Peyer's patch (tissue), 4 donors: ENCODE results near the gene BLMH. TPM values are rescaled to one million over a fixed set of nuclear protein-coding genes. Genes with fewer than 3 reads are reported as not detected.

ENCODE experiments used
- DNase-seq, 3 donors: peaks; one replicate each; pipeline ENCODE4 v3.0.0-alpha.2; 2017 to 2019
- H3K27ac ChIP-seq, 4 donors: fragments of 200-600 bp; sonication (generic); one replicate each; pipeline ENCODE4 v1.5.1; 2016 to 2019
- H3K27me3 ChIP-seq, 2 donors: fragments of 200-600 bp; sonication (generic); one replicate each; pipeline ENCODE4 v1.5.1; 2019
- H3K36me3 ChIP-seq, 3 donors: fragments of 200-600 bp; sonication (generic); one replicate each; pipeline ENCODE4 v1.5.1; 2016 to 2019
- H3K4me1 ChIP-seq, 4 donors: fragments of 200-600 bp; sonication (generic); one replicate each; pipeline ENCODE4 v1.5.1; 2016 to 2019
- H3K4me3 ChIP-seq, 4 donors: fragments of 200-600 bp; sonication (generic); 1 replicate in 3 of 4; 2 replicates in 1 of 4; pipeline ENCODE4 v1.5.1; 2016 to 2019; ENCODE audit warnings: mild to moderate bottlenecking in 1 of 4
- H3K9me3 ChIP-seq, 4 donors: fragments of 200-600 bp; sonication (generic); one replicate each; pipeline ENCODE4 v1.5.1; 2016 to 2019; ENCODE audit warnings: mild to moderate bottlenecking in 1 of 4
- CTCF ChIP-seq, 6 experiments: fragments of 450-650 bp in 4 of 6; fragments of 200-600 bp in 2 of 6; sonication (generic) in 1 of 6; IDR thresholded peaks; one replicate each; pipeline ENCODE4 v1.5.1; 2017 to 2019; ENCODE audit warnings: antibody characterized with exemption in 6 of 6, mild to moderate bottlenecking in 3 of 6, moderate library complexity in 1 of 6
- POLR2A ChIP-seq, 2 donors: fragments of 450-650 bp; IDR thresholded peaks; one replicate each; pipeline ENCODE4 v1.5.1; 2017; ENCODE audit warnings: antibody characterized with exemption in 2 of 2, mild to moderate bottlenecking in 2 of 2, moderate library complexity in 2 of 2
- total RNA-seq, 4 donors: library from RNA; depleted of rRNA; stranded (reverse); fragments of >200 nt; gene quantifications; one replicate each; pipeline ENCODE4 v1.1.0, GENCODE V29; 2016

Gene BLMH
- total RNA-seq, 4 donors from 2014 or later: 19.4 to 49.5 (median 31.3) TPM

- DNase-seq: no peak
- Histone ChIP-seq H3K27me3 (no peaks in the 10 kb centered on the region), H3K36me3 (no peaks in the 10 kb centered on the region), H3K9me3 (no peaks in the 10 kb centered on the region), H3K27ac (no peak overlapping the region), H3K4me1 (peaks cover 0 to 16% (median 8%) of the 10 kb centered on the region in 4 donors), H3K4me3 (no peak overlapping the region)
- TF ChIP-seq CTCF (IDR thresholded peaks at IDR 0.05) (no peak), POLR2A (IDR thresholded peaks at IDR 0.05) (no peak)
Measured at GRCh38 chr17:30240177-30240576, 51.6 kb downstream of the BLMH start.

DNA sequence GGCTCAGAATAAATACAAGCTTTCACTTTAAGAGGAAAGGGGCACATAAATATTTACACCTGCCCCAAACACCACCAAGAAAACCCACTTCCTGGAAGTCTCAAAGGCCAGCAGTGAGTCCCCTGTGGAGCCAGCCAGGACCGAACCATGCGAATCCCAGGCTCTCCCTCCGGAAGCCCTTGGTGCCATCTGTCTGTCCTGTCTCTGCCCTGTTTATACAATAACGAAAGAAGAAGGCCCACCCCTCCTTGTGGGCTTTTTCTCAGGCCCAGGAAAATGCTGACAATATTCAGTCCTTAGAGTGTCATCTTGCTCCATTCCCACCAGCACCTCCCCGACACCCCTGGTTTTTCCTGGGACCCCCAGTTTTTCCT is 52.7 kb downstream of the BLMH start:
- Histone ChIP-seq H3K9me3 (no peaks in the 10 kb centered on the region), H3K4me1 (peaks cover 0 to 18% (median 8%) of the 10 kb centered on the region in 4 donors), H3K27me3 (no peaks in the 10 kb centered on the region), H3K36me3 (no peaks in the 10 kb centered on the region), H3K27ac (no peak overlapping the region), H3K4me3 (no peak overlapping the region)
- no peak for DNase-seq
- TF ChIP-seq POLR2A (IDR thresholded peaks at IDR 0.05) (no peak), CTCF (IDR thresholded peaks at IDR 0.05) (no peak)

- H3K9me3 ChIP-seq: no peaks in the 10 kb centered on the region
- H3K27ac ChIP-seq: no peak overlapping the region
- peaks cover 0 to 18% (median 8%) of the 10 kb centered on the region in 4 donors for H3K4me1 ChIP-seq
- DNase-seq: no peak
- no peaks in the 10 kb centered on the region for H3K27me3 ChIP-seq
- TF ChIP-seq POLR2A (IDR thresholded peaks at IDR 0.05) (no peak), CTCF (IDR thresholded peaks at IDR 0.05) (no peak)
- no peaks in the 10 kb centered on the region for H3K36me3 ChIP-seq
- no peak overlapping the region for H3K4me3 ChIP-seq
Measured at GRCh38 chr17:30238387-30239088, 53.2 kb downstream of the BLMH start.

GRCh38 chr17:30238003-30238344 is 53.8 kb downstream of the BLMH start:
- no peaks in the 10 kb centered on the region for H3K27me3 ChIP-seq
- peaks cover 0 to 18% (median 8%) of the 10 kb centered on the region in 4 donors for H3K4me1 ChIP-seq

GRCh38 chr17:30237296-30238002 is 54.3 kb downstream of the BLMH start:
- Histone ChIP-seq H3K36me3 (no peaks in the 10 kb centered on the region), H3K4me3 (no peak overlapping the region), H3K4me1 (peaks cover 0 to 18% (median 8%) of the 10 kb centered on the region in 4 donors), H3K27ac (no peak overlapping the region), H3K9me3 (no peaks in the 10 kb centered on the region), H3K27me3 (no peaks in the 10 kb centered on the region)
- TF ChIP-seq POLR2A (IDR thresholded peaks at IDR 0.05) (no peak), CTCF (IDR thresholded peaks at IDR 0.05) (no peak)
- no peak for DNase-seq

More at GRCh38 chr17:30238003-30238344, 53.8 kb downstream of the BLMH start:
- H3K9me3 ChIP-seq: no peaks in the 10 kb centered on the region
- H3K36me3 ChIP-seq: no peaks in the 10 kb centered on the region
- no peak overlapping the region for H3K4me3 ChIP-seq
- no peak overlapping the region for H3K27ac ChIP-seq
- TF ChIP-seq POLR2A (IDR thresholded peaks at IDR 0.05) (no peak), CTCF (IDR thresholded peaks at IDR 0.05) (no peak)
- no peak for DNase-seq
